Measurements from ENCODE around the gene CNEP1R1.
A peak's percentile ranks its signal among the peaks of the same experiment; 100 is the strongest.
"Not testable (repeated sequence)": the region's sequence is repeated elsewhere in the genome, so short reads cannot be mapped to it uniquely, and the experiment has no call there.

Gene CNEP1R1

DNA sequence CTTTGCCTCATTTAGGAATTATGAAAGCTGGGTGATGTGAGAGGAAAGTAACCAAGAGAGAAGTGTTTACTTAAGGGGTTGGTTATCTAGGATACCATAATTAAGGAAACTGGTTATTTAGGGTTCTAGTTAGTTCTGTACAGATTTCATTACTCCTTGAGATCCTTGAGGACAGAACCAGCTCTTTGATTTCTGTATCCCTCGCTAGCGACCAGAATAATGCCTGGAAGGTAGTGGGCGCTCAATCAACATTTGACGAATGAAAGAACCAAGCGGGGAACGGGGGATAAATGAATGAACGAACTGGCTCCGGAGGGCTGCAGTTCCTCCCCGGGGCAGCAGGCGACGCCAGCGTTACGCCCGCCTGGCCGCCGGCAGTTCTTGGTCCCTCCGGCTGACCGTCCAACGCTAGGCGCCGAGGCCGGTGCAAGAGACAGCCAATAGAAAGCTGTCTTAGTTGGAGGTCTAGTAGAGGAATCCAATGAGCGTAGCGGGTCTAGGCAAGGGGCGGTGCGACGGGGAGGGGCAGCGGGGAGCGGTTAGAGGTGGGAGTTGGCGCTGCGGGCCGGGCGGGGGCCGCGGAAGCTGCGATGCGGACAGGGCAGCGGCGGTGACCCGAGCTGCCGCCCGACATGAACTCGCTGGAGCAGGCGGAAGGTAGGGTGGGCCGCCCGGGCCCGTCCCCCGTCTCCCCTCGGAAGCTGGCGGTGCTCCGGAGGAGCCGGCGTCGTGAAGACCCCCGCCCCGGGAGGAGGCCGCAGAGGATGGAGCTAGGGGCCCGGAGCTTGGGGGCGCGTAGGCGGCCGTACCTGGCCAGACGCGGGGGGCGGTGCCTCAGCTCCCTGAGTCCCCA, at the start of gene CNEP1R1:
TSS of gene CNEP1R1 (plus strand) at position 542 of the 853 bp plus-strand sequence. CDS start at position 633, 91 bp downstream.
- peak; percentile 91 for DNase-seq

DNA sequence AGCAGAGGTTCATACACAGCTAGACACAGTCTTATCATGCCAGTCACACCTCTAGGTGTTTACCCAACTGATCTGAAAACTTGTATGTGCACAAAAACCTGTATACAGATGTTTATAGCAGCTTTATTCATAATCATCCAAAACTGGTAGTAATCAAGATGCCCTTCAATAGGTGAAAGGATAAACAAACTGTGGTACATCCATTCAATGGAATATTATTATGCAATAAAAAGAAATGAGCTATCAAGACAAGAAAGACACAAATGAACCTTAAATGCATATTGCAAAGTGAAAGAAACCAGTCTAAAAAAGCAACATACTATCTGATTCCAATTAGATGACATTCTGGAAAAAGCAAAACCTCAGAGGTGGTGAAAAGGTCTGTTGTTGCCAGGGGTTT, 47.6 kb upstream of the CNEP1R1 start:
- no peak for DNase-seq

- no peak for DNase-seq
These were observed 46.3 kb upstream of the CNEP1R1 start for GRCh38 chr16:49978569-49979326.

GRCh38 chr16:49980166-49980565, 44.9 kb upstream of the CNEP1R1 start:
- no peak for DNase-seq

DNA sequence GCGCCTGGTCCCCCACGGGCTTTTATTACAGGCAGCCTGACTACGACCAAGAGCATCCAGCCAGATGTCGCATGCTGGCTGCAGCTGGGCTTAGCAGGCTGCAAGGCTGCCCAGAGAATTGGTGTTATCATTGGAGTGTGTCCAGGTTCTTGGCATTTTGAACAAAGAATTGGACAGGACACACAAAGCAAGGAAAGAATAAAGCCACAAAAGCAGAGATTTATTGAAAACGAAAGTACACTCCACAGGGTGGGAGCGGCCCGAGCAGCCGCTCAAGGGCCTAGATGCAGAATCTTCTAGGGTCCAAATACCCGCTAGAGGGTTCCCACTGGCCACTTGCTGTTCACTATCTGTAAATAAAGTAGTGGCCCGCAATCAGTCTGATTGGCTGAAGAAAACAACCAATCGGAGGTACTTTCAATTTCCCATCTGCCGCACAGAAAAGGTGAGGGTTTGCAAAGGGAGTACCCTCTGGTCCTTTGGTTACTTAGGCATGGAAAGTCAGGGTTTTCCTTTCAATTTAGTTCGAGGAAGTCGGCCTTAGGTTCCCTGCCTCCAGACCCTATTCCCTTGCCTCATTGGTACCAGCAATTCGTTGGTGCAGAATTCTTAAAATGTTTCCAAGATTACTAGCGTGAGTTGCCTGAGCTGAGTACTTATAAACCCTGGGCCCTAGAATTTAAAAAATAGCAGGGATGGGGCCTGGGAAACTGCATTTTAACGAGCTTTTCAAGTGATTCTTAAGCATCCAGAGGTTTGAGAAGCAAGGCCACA, 38.5 kb upstream of the CNEP1R1 start:
- no peak for DNase-seq

DNA sequence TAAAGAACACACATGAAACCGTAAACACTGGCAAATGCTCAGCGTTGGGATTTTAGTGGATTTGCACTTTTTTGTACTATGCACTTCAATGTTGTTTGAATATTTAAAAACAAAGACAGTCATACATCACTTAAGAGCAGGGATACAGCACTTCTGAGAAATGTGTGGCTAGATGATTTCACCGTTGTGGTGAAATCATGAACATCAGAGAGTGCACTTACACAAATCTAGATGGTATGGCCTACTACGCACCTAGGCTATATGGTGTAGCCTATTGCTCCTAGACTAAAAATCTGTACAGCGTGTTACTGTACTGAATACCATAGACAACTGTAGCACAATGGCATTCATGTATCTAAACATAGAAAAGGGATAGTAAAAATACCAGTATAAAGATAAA, 37.6 kb upstream of the CNEP1R1 start:
- no peak for DNase-seq

- no peak for DNase-seq
These were observed 32.2 kb upstream of the CNEP1R1 start for GRCh38 chr16:49992825-49993224.

DNA sequence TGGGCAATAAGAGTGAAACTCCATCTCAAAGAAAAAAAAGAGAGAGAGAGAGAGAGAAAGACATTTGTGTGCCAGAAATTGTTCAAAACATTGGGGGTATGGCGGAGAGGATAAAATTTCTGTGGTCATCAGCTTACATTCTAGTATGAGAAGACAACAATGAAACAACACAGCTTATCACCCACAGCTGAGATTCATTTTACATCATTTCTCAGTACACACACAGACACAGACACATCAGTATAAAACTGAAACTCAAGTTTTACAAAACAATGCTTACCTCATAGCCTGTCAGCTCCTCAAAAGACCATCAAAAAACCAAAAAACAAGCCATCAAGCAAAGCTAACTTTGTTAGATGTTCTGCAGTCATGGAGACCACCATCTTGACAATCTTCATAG, 31.4 kb upstream of the CNEP1R1 start:
- DNase-seq: no peak

- DNase-seq: no peak
These were observed 31.0 kb upstream of the CNEP1R1 start for GRCh38 chr16:49994006-49994405.

DNA sequence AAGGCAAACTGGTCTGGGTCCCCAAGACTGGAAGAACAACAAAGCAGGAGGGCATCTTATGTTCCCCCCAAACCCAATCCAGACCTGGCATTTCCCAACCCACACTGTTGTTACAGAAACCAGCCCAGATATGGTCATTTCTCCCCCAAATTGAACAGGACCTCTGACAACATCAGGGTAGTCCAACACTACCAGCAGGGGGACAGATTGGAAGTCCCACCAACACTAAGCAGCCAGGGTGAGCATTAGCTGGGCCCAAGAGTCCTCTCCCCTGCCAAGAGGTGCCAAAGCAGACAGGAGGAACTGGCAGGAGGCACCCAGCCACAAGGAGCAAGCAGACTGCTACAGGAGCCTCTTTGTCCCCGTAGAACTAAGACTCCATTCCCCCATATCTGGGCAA, 29.3 kb upstream of the CNEP1R1 start:
- DNase-seq: no peak

- no peak for DNase-seq
These were observed 27.2 kb upstream of the CNEP1R1 start for GRCh38 chr16:49997721-49998251.

DNA sequence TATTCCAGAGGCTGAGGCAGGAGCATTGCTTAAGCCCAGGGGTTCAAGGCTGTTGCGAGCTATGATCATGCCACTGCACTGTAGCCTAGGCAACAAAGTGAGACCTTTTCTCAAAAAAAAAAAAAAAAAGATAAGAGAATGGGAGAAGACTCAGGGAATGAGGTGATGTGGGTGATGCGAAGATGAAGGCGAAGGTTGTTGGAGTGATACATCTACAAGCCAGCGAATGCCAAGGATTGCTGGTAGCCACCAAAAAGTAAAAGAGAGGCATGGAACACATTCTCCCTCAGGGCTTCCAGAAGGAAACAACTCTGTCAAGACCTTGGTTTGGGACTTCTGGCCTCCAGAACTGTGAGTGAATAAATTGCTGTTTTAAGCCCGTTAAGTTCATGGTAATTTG, 26.0 kb upstream of the CNEP1R1 start:
- DNase-seq: no peak

DNA sequence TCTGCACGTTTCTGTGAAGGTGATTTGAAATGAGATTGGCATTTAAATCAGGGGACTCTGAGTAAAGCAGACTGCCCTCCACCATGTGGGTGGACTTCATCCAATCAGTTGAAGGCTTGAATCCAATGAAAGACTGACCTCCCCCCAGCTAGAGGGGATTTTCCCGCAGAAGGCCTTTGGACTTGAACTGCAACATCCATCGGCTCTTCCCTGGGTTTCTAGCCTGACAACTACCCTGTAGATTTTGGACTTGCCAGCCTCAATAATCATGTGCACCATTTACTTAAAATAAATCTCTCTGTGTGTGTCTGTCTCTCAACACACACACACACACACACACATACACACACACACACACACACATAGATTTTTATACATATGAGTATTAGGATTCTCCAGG, 23.9 kb upstream of the CNEP1R1 start:
- DNase-seq: no peak

- DNase-seq: no peak
These were observed 22.8 kb upstream of the CNEP1R1 start for GRCh38 chr16:50002190-50002589.

- DNase-seq: no peak
These were observed 20.8 kb upstream of the CNEP1R1 start for GRCh38 chr16:50004239-50004638.

- DNase-seq: no peak
These were observed 18.1 kb upstream of the CNEP1R1 start for GRCh38 chr16:50006964-50007363.

- DNase-seq: no peak
These were observed 17.3 kb upstream of the CNEP1R1 start for GRCh38 chr16:50007744-50008143.

DNA sequence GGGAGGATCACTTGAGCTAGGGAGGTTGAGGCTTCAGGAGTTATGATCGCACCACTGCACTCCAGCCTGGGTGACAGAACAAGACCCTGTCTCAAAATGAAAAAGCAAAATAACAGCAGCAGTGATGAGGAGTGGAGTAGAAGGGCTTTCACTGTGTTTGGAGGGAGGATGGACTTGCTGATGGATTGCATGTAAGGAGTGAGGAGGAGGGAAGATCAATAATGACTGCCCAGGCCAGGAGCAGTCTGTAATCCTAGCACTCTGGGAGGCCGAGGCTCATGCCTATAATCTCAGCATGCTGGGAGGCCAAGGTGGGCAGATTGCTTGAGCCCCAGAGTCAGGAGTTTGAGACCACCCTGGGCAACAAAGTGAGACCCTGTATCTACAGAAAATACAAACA, 14.8 kb upstream of the CNEP1R1 start:
- no peak for DNase-seq

GRCh38 chr16:50011707-50012106, 13.3 kb upstream of the CNEP1R1 start:
- no peak for DNase-seq

GRCh38 chr16:50012182-50012581, 12.8 kb upstream of the CNEP1R1 start:
- DNase-seq: no peak

DNA sequence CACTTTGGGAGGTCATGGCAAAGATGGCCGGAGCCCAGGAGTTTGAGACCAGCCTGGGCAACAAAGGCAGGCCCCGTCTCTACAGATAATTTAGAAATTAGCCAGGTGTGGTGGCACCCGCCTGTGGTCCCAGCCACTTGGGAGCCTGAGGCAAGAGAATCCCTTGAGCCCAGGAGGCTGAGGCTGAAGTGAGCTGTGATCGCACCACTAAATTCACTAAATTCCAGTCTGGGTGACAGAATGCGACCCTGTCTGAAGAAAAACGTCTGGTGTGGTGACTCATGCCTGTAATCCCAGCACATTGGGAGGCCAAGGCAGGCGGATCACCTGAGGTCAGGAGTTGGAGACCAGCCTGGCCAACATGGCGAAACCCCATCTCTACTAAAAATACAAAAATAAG, 10.8 kb upstream of the CNEP1R1 start:
- DNase-seq: not testable (repeated sequence)

- DNase-seq: no peak
These were observed 9.4 kb upstream of the CNEP1R1 start for GRCh38 chr16:50015631-50016030.

- no peak for DNase-seq
These were observed 7.5 kb upstream of the CNEP1R1 start for GRCh38 chr16:50017553-50017952.
